H1 (cell line): ENCODE results near the gene FHIT. TPM values are rescaled to one million over a fixed set of nuclear protein-coding genes. Genes with fewer than 3 reads are reported as not detected.

Source experiments
- CTCF ChIA-PET: fragments of 300-600 bp; sonication (Branson Sonifier 250); formaldehyde crosslinking; loops from one replicate; lab custom pipeline; 2021; ENCODE audit not compliant: partially characterized antibody; lab: Charles Lee
- POLR2A ChIA-PET: fragments of 300-600 bp; sonication (Branson Sonifier 250); formaldehyde crosslinking; loops from one replicate; lab custom pipeline; 2021; ENCODE audit warnings: inconsistent platforms; ENCODE audit not compliant: partially characterized antibody; lab: Charles Lee
- DNase-seq, 2 experiments: peaks; one replicate each; pipeline versions ENCODE4 v3.0.0 to v3.0.0-alpha.2; 2010 to 2022; ENCODE audit warnings: low spot score in 2 of 2, low read depth in 1 of 2, mixed read lengths in 1 of 2
- FAIRE-seq: peaks from 2 replicates; lab custom pipeline; 2011; peaks lifted over from hg19 to GRCh38; lab: Jason Lieb, UNC
- H2AFZ ChIP-seq: 2 replicates; pipeline ENCODE4 v1.8.1; 2012; ENCODE audit warnings: low read length, inconsistent platforms
- H2AK5ac ChIP-seq: 2 replicates; pipeline ENCODE4 v1.6.1; 2013; ENCODE audit warnings: low read depth, low read length
- H2BK120ac ChIP-seq: replicated peaks from 2 replicates; pipeline ENCODE3; 2013; ENCODE audit warnings: low read depth, low read length, inconsistent platforms
- H2BK12ac ChIP-seq: 2 replicates; pipeline ENCODE4 v1.6.1; 2013; ENCODE audit warnings: low read depth, low read length
- H2BK15ac ChIP-seq: 2 replicates; pipeline ENCODE4 v1.6.1; 2013; ENCODE audit warnings: low read length
- H2BK20ac ChIP-seq: 2 replicates; pipeline ENCODE4 v1.6.1; 2013; ENCODE audit warnings: low read length
- H2BK5ac ChIP-seq: 2 replicates; pipeline ENCODE4 v1.6.1; 2013; ENCODE audit warnings: low read depth, low read length
- H3K14ac ChIP-seq: 2 replicates; pipeline ENCODE4 v1.6.1; 2013; ENCODE audit warnings: inconsistent platforms; ENCODE audit not compliant: insufficient read length
- H3K18ac ChIP-seq: 2 replicates; pipeline ENCODE4 v1.6.1; 2013; ENCODE audit warnings: low read length; ENCODE audit errors: extremely low read depth
- H3K23ac ChIP-seq: 2 replicates; pipeline ENCODE4 v1.6.1; 2013; ENCODE audit warnings: inconsistent platforms; ENCODE audit not compliant: insufficient read length
- H3K23me2 ChIP-seq: 2 replicates; pipeline ENCODE4 v1.6.1; 2013; ENCODE audit warnings: low read depth, low read length
- H3K27ac ChIP-seq: 2 replicates; pipeline ENCODE4 v1.6.1; 2011; ENCODE audit warnings: low read depth, low read length, inconsistent platforms
- H3K27me3 ChIP-seq, 4 experiments: replicated peaks in 1 of 4; 1 replicate in 1 of 4; 2 replicates in 3 of 4; pipeline versions ENCODE4 v1.6.1 to v1.8.1; 2011 to 2013; ENCODE audit warnings: low read length in 3 of 4, mild to moderate bottlenecking in 3 of 4, inconsistent platforms in 2 of 4, mixed read lengths in 2 of 4, moderate library complexity in 1 of 4; ENCODE audit not compliant: control insufficient read depth in 3 of 4, insufficient read depth in 3 of 4; ENCODE audit errors: extremely low read depth in 1 of 4
- H3K36me3 ChIP-seq, 4 experiments: 2 replicates each; pipeline versions ENCODE4 v1.6.1 to v1.8.1; 2011 to 2013; ENCODE audit warnings: mild to moderate bottlenecking in 4 of 4, low read length in 3 of 4, moderate library complexity in 2 of 4, control low read depth in 1 of 4, inconsistent platforms in 1 of 4; ENCODE audit not compliant: insufficient read depth in 4 of 4, control insufficient read depth in 2 of 4
- H3K4ac ChIP-seq: replicated peaks from 2 replicates; pipeline ENCODE3; 2013; ENCODE audit warnings: low read length, low read depth, mixed read lengths, inconsistent platforms; ENCODE audit not compliant: insufficient read length
- H3K4me1 ChIP-seq, 4 experiments: replicated peaks in 1 of 4; 1 replicate in 1 of 4; 2 replicates in 3 of 4; pipeline versions ENCODE4 v1.6.1 to v1.8.1; 2011 to 2013; ENCODE audit warnings: low read length in 3 of 4, inconsistent platforms in 2 of 4, mixed read lengths in 1 of 4; ENCODE audit not compliant: insufficient read depth in 4 of 4, control insufficient read depth in 3 of 4
- H3K4me2 ChIP-seq, 2 experiments: 2 replicates each; pipeline versions ENCODE4 v1.6.1 to v1.8.1; 2011 to 2013; ENCODE audit warnings: low read depth in 2 of 2, low read length in 2 of 2, control low read depth in 1 of 2, inconsistent platforms in 1 of 2, mild to moderate bottlenecking in 1 of 2; ENCODE audit not compliant: insufficient read depth in 1 of 2
- H3K4me3 ChIP-seq, 4 experiments: fragments of 200-600, 300-600 bp in 1 of 4; sonication (generic), shearing (Covaris generic), sonication (Bioruptor Twin) in 1 of 4; 2 replicates each; pipeline versions ENCODE4 v1.5.1 to v1.8.1; 2011 to 2016; ENCODE audit warnings: low read length in 4 of 4, low read depth in 3 of 4, control low read depth in 2 of 4, inconsistent platforms in 2 of 4, mild to moderate bottlenecking in 2 of 4, mixed read lengths in 1 of 4, moderate library complexity in 1 of 4; ENCODE audit not compliant: insufficient read depth in 2 of 4; ENCODE audit errors: extremely low read depth in 1 of 4
- H3K56ac ChIP-seq: replicated peaks from 2 replicates; pipeline ENCODE3; 2013; ENCODE audit warnings: low read depth, mild to moderate bottlenecking, mixed read lengths, low read length, inconsistent platforms; ENCODE audit not compliant: insufficient read length
- H3K79me1 ChIP-seq: 2 replicates; pipeline ENCODE4 v1.6.1; 2013; ENCODE audit warnings: low read depth, low read length, control low read depth
- H3K79me2 ChIP-seq, 2 experiments: 2 replicates each; pipeline versions ENCODE4 v1.6.1 to v1.8.1; 2012 to 2013; ENCODE audit warnings: low read length in 2 of 2, mild to moderate bottlenecking in 2 of 2, inconsistent platforms in 1 of 2; ENCODE audit not compliant: insufficient read depth in 2 of 2, control insufficient read depth in 1 of 2
- H3K9ac ChIP-seq, 4 experiments: replicated peaks in 1 of 4; 1 replicate in 1 of 4; 2 replicates in 3 of 4; pipeline versions ENCODE4 v1.6.1 to v1.8.1; 2011 to 2013; ENCODE audit warnings: low read depth in 3 of 4, low read length in 3 of 4, control low read depth in 2 of 4, mild to moderate bottlenecking in 2 of 4, moderate library complexity in 2 of 4, inconsistent platforms in 1 of 4; ENCODE audit errors: extremely low read depth in 1 of 4
- H3K9me3 ChIP-seq, 2 experiments: 2 replicates each; pipeline versions ENCODE4 v1.6.1 to v1.8.1; 2012 to 2013; ENCODE audit warnings: mild to moderate bottlenecking in 2 of 2, moderate library complexity in 2 of 2, control low read depth in 1 of 2, inconsistent platforms in 1 of 2, low read depth in 1 of 2, low read length in 1 of 2, mixed read lengths in 1 of 2; ENCODE audit not compliant: insufficient read depth in 2 of 2
- H4K20me1 ChIP-seq, 2 experiments: replicated peaks in 1 of 2; 2 replicates each; pipeline versions ENCODE3 to v1.8.1; 2011 to 2013; ENCODE audit warnings: inconsistent platforms in 2 of 2, low read length in 2 of 2, mild to moderate bottlenecking in 1 of 2; ENCODE audit not compliant: insufficient read depth in 2 of 2, control insufficient read depth in 1 of 2
- H4K5ac ChIP-seq: 2 replicates; pipeline ENCODE4 v1.6.1; 2013; ENCODE audit warnings: low read length, low read depth, mixed read lengths, inconsistent platforms; ENCODE audit not compliant: insufficient read length
- H4K8ac ChIP-seq: 2 replicates; pipeline ENCODE4 v1.8.0; 2013; ENCODE audit warnings: mild to moderate bottlenecking, moderate library complexity, low read length, inconsistent platforms; ENCODE audit not compliant: insufficient read depth; ENCODE audit errors: extremely low read depth
- H4K91ac ChIP-seq: replicated peaks from 2 replicates; pipeline ENCODE3; 2013; ENCODE audit warnings: low read length, mixed read lengths, inconsistent platforms; ENCODE audit not compliant: insufficient read length
- CBX8 ChIP-seq: fragments of 300-800, 300-1000 bp; sonication (generic); IDR thresholded peaks from 2 replicates; pipeline ENCODE4 v1.7.1; 2016; ENCODE audit warnings: low read depth, low read length, borderline replicate concordance
- CEBPB ChIP-seq: IDR thresholded peaks from 2 replicates; pipeline ENCODE4 v1.6.1; 2012; ENCODE audit warnings: low read depth, low read length
- CTBP2 ChIP-seq: IDR thresholded peaks from 2 replicates; pipeline ENCODE4 v1.7.0; 2011; ENCODE audit warnings: borderline replicate concordance, mild to moderate bottlenecking, moderate library complexity, mixed read lengths, low read length; ENCODE audit not compliant: insufficient read depth, insufficient read length
- EGR1 ChIP-seq: IDR thresholded peaks from 2 replicates; pipeline ENCODE4 v1.6.1; 2011; ENCODE audit warnings: low read depth, low read length, borderline replicate concordance
- JUN ChIP-seq: IDR thresholded peaks from 2 replicates; pipeline ENCODE4 v1.6.1; 2011; ENCODE audit warnings: low read depth, mild to moderate bottlenecking, improper control_type of control experiment, low read length
- POLR2AphosphoS5 ChIP-seq: IDR thresholded peaks from 2 replicates; pipeline ENCODE4 v1.6.1; 2011; ENCODE audit warnings: low read depth, low read length
- SIX5 ChIP-seq: IDR thresholded peaks from 2 replicates; pipeline ENCODE4 v1.6.1; 2011; ENCODE audit warnings: mild to moderate bottlenecking, low read depth, low read length
- WGBS, 2 experiments: shearing (Covaris generic) in 1 of 2; methylation state at CpG; one replicate each; pipeline versions ENCODE4 v1.1.6 to v1.1.7; 2013 to 2015; ENCODE audit warnings: low lambda C conversion rate in 2 of 2, mixed read lengths in 2 of 2, inconsistent platforms in 1 of 2, low coverage in 1 of 2, missing lambda C conversion rate in 1 of 2; ENCODE audit not compliant: insufficient replicate concordance in 2 of 2, insufficient coverage in 1 of 2, insufficient read length in 1 of 2; ENCODE audit errors: extremely low coverage in 1 of 2, missing lambda C conversion rate in 1 of 2; 5-methylcytosine and 5-hydroxymethylcytosine counted together
- polyA plus RNA-seq, 7 experiments: library from polyadenylated mRNA; depleted of rRNA in 3 of 7; stranded (reverse) in 5 of 7; unstranded in 2 of 7; fragments of >200 nt in 5 of 7; fragments of 200-250 nt in 2 of 7; gene quantifications; 1 replicate in 5 of 7; 2 replicates in 1 of 7; 4 replicates in 1 of 7; pipeline versions ENCODE4 v1.2.1 to v1.2.3, GENCODE V29; 2011 to 2013; ENCODE audit warnings: missing spikeins in 2 of 7, mixed read lengths in 2 of 7
- total RNA-seq: library from RNA; stranded (reverse); fragmentation: NEBNext Ultra II Directional; extraction: Animal tissue kit (Norgen Biotek cat#: 25700); gene quantifications from 2 replicates; pipeline ENCODE4 v1.2.1, GENCODE V29; 2021

FHIT gene
- total and polyA plus RNA-seq, 2 of the 8 experiments (the other 6 are each of a cell fraction or from before 2014, with no cell fraction given): 1.2 to 3.2 TPM

- no peaks in the 10 kb centered on the region for H3K79me1 ChIP-seq
- no peak overlapping the region for H2BK120ac ChIP-seq
- H3K79me2 ChIP-seq: no peaks in the 10 kb centered on the region
- H3K4ac ChIP-seq: no peak overlapping the region
- H3K18ac ChIP-seq: no peak overlapping the region
- ChIA-PET CTCF (interaction anchor here (0.6 kb wide), 1 partner anchor 325 kb away, joined by 4 read pairs; no protein-coding TSS in a partner anchor), POLR2A (no interaction called here)
- H2BK20ac ChIP-seq: no peak overlapping the region
- no peaks in the 10 kb centered on the region for H3K36me3 ChIP-seq
- FAIRE-seq: no peak
- H3K23ac ChIP-seq: no peak overlapping the region
- H2BK5ac ChIP-seq: no peak overlapping the region
- H4K8ac ChIP-seq: no peak overlapping the region
- H3K4me1 ChIP-seq: no peaks in the 10 kb centered on the region
- no peak overlapping the region for H3K27ac ChIP-seq
- no peak for DNase-seq
- no peak overlapping the region for H3K4me2 ChIP-seq
- no peaks in the 10 kb centered on the region; the same call in 1 of the 2 replicates for H3K23me2 ChIP-seq
- H4K20me1 ChIP-seq: no peaks in the 10 kb centered on the region
- H2BK12ac ChIP-seq: no peak overlapping the region
- no peak overlapping the region for H3K4me3 ChIP-seq
- H3K56ac ChIP-seq: no peak overlapping the region
- no peak overlapping the region for H2AFZ ChIP-seq
- H3K27me3 ChIP-seq: no peaks in the 10 kb centered on the region
- H4K91ac ChIP-seq: no peak overlapping the region
- H3K9ac ChIP-seq: no peak overlapping the region
- no peak overlapping the region for H2AK5ac ChIP-seq
- H4K5ac ChIP-seq: no peak overlapping the region
- TF ChIP-seq POLR2AphosphoS5: no peak
- no peak for TF ChIP-seq CBX8
- TF ChIP-seq EGR1: no peak
- no peak for TF ChIP-seq CTBP2
- TF ChIP-seq CEBPB: 0 out of 2 replicates have a peak, but pooled peaks have one; percentile 31
- no peak for TF ChIP-seq SIX5
- no peak for TF ChIP-seq JUN
- 91% methylated on average over 2 of the region's 2 CpGs; no CpG with 5 or more reads in 1 of the 2 experiments for WGBS, 2 experiments
- peaks cover 0 to 4% of the 10 kb centered on the region in 2 experiments; a peak in 1 of 4 replicates for H3K9me3 ChIP-seq
- H3K14ac ChIP-seq: no peak overlapping the region
- H2BK15ac ChIP-seq: no peak overlapping the region
These were observed 1001.0 kb downstream of the FHIT start for GRCh38 chr3:60250206-60250605.
